ENCODE data around the gene SLC4A1AP. TPM values are rescaled to one million over a fixed set of nuclear protein-coding genes. Genes with fewer than 3 reads are reported as not detected.

Gene SLC4A1AP
- total and polyA plus RNA-seq, 4 donors: 7.2 to 12.3 (median 9.5) TPM

DNA sequence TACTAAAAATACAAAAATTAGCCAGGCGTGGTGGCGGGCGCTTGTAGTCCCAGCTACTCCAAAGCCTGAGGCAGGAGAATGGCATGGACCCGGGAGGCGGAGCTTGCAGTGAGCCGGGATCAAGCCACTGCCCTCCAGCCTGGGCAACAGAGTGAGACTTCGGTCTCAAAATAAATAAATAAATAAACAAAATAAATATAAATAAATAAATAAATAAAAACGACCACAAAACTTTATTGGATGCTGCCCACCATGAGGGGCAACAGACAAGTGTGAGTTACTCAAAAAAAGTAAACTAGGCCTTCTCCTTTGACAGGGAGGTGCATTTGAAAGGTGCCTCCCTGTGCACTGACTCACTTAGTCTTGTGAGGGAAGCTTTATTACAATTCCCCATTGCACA, 50.4 kb downstream of the SLC4A1AP start:
- H3K4me3 ChIP-seq (ENCODE audit: low read depth in 1 of 3, low read length in 3 of 3): no peak overlapping the region
- no peaks in the 10 kb centered on the region for H3K27me3 ChIP-seq (ENCODE audit: control insufficient read depth in 4 of 4, insufficient read depth in 4 of 4, low read length in 3 of 4)
- no peak overlapping the region for H3K27ac ChIP-seq (ENCODE audit: low read depth in 1 of 2, low read length in 2 of 2)
- no peaks in the 10 kb centered on the region for H3K36me3 ChIP-seq (ENCODE audit: control insufficient read depth in 4 of 4, insufficient read depth in 3 of 4, low read depth in 1 of 4, low read length in 3 of 4)
- H3K4me1 ChIP-seq (ENCODE audit: control insufficient read depth in 4 of 4, insufficient read depth in 4 of 4, low read length in 3 of 4): peaks cover 0 to 5% (median 4%) of the 10 kb centered on the region in 4 donors
- 93% methylated on average over 8 of the region's 8 CpGs for WGBS
- H3K9me3 ChIP-seq (ENCODE audit: control insufficient read depth in 4 of 4, low read length in 3 of 4): no peaks in the 10 kb centered on the region
- no peak overlapping the region for H3K9ac ChIP-seq (ENCODE audit: low read depth in 1 of 2, low read length in 2 of 2)
- TF ChIP-seq MAX (IDR thresholded peaks at IDR 0.05): no peak
- no peak for TF ChIP-seq EGR1 (IDR thresholded peaks at IDR 0.05; ENCODE audit: low read depth in 2 of 2)
- no peak for TF ChIP-seq RAD21 (IDR thresholded peaks at IDR 0.05)
- no peak for TF ChIP-seq NR2F2 (IDR thresholded peaks at IDR 0.05)
- TF ChIP-seq, protein P1, sequence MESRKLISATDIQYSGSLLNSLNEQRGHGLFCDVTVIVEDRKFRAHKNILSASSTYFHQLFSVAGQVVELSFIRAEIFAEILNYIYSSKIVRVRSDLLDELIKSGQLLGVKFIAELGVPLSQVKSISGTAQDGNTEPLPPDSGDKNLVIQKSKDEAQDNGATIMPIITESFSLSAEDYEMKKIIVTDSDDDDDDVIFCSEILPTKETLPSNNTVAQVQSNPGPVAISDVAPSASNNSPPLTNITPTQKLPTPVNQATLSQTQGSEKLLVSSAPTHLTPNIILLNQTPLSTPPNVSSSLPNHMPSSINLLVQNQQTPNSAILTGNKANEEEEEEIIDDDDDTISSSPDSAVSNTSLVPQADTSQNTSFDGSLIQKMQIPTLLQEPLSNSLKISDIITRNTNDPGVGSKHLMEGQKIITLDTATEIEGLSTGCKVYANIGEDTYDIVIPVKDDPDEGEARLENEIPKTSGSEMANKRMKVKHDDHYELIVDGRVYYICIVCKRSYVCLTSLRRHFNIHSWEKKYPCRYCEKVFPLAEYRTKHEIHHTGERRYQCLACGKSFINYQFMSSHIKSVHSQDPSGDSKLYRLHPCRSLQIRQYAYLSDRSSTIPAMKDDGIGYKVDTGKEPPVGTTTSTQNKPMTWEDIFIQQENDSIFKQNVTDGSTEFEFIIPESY (IDR thresholded peaks at IDR 0.05): no peak
- no peak for TF ChIP-seq YY1 (IDR thresholded peaks at IDR 0.05)
- TF ChIP-seq TAF1 (conservative IDR thresholded peaks at IDR 0.05): no peak
- no peak for TF ChIP-seq FOXA1 (IDR thresholded peaks at IDR 0.05)
- TF ChIP-seq SP1 (IDR thresholded peaks at IDR 0.05): no peak
- TF ChIP-seq HNF4G (IDR thresholded peaks at IDR 0.05): no peak
- no peak for TF ChIP-seq CTCF (IDR thresholded peaks at IDR 0.05; ENCODE audit: low read depth, low read length, missing input control)
- no peak for TF ChIP-seq JUND (IDR thresholded peaks at IDR 0.05)
- no peak for TF ChIP-seq FOXA2 (IDR thresholded peaks at IDR 0.05)
- no peak for TF ChIP-seq HNF4A (conservative IDR thresholded peaks at IDR 0.05)
- no peak for TF ChIP-seq GABPA (IDR thresholded peaks at IDR 0.05 in 1 of 2, conservative IDR thresholded peaks at IDR 0.05 in 1 of 2)
- TF ChIP-seq RXRA (IDR thresholded peaks at IDR 0.05): no peak
- TF ChIP-seq REST (IDR thresholded peaks at IDR 0.05): no peak
- no peak for DNase-seq (ENCODE audit: low spot score)

DNA sequence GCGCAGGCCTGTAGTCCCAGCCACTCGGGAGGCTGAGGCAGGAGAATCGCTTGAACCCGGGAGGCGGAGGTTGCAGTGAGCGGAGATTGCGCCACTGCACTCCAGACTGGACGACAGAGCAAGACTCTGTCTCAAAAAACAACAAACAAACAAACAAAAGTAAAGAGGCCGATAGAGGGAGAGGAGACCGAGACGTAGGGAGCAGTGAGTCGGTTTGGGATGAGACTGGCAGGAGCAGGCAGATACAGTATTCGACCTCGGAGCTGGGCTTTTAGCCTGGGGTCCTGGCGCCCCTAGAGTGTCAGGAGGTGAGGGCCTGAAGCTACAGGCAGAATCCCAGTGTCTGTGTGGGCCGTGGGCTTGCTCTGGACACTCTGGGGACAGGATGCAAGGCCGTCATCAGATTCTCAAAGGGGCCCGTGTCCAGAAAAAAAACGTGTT, 51.2 kb downstream of the SLC4A1AP start:
- Histone ChIP-seq H3K4me3 (ENCODE audit: low read depth in 1 of 3, low read length in 3 of 3) (no peak overlapping the region), H3K9ac (ENCODE audit: low read depth in 1 of 2, low read length in 2 of 2) (no peak overlapping the region), H3K27me3 (ENCODE audit: control insufficient read depth in 4 of 4, insufficient read depth in 4 of 4, low read length in 3 of 4) (no peaks in the 10 kb centered on the region), H3K9me3 (ENCODE audit: control insufficient read depth in 4 of 4, low read length in 3 of 4) (no peaks in the 10 kb centered on the region), H3K36me3 (ENCODE audit: control insufficient read depth in 4 of 4, insufficient read depth in 3 of 4, low read depth in 1 of 4, low read length in 3 of 4) (no peaks in the 10 kb centered on the region), H3K4me1 (ENCODE audit: control insufficient read depth in 4 of 4, insufficient read depth in 4 of 4, low read length in 3 of 4) (peaks cover 0 to 5% (median 4%) of the 10 kb centered on the region in 4 donors), H3K27ac (ENCODE audit: low read depth in 1 of 2, low read length in 2 of 2) (no peak overlapping the region)
- TF ChIP-seq REST (IDR thresholded peaks at IDR 0.05) (no peak), MAX (IDR thresholded peaks at IDR 0.05) (no peak), HNF4A (conservative IDR thresholded peaks at IDR 0.05) (no peak), JUND (IDR thresholded peaks at IDR 0.05) (no peak), TAF1 (conservative IDR thresholded peaks at IDR 0.05) (no peak), GABPA (IDR thresholded peaks at IDR 0.05 in 1 of 2, conservative IDR thresholded peaks at IDR 0.05 in 1 of 2) (no peak), SP1 (IDR thresholded peaks at IDR 0.05) (no peak), YY1 (IDR thresholded peaks at IDR 0.05) (no peak), RAD21 (IDR thresholded peaks at IDR 0.05) (no peak)
- 72% methylated on average over 19 of the region's 19 CpGs for WGBS
- DNase-seq (ENCODE audit: low spot score): no peak
